CD4-positive, CD25-positive, alpha-beta regulatory T cell (primary cell): ENCODE data around the gene RYK. TPM values are rescaled to one million over a fixed set of nuclear protein-coding genes. Genes with fewer than 3 reads are reported as not detected.

ENCODE experiments used
- ATAC-seq, 2 donors: fragments of 150-1000 bp; cut with Tn5 transposase; one replicate each; pipeline ENCODE4 v1.10.0; 2021; ENCODE audit warnings: low read depth in 2 of 2, moderate number of reproducible peaks in 2 of 2, moderate library complexity in 1 of 2
- DNase-seq, 3 donors: peaks; one replicate each; pipeline versions ENCODE4 v3.0.0 to v3.0.0-alpha.2; 2012 to 2022; ENCODE audit warnings: mixed read lengths in 1 of 3
- H3K27ac ChIP-seq: one replicate; pipeline ENCODE4 v1.7.0; 2013; ENCODE audit warnings: mild to moderate bottlenecking, low read length; ENCODE audit not compliant: insufficient read depth, poor library complexity, severe bottlenecking
- H3K27me3 ChIP-seq: one replicate; pipeline ENCODE4 v1.7.0; 2013; ENCODE audit warnings: low read length; ENCODE audit not compliant: control insufficient read depth, insufficient read depth
- H3K36me3 ChIP-seq: one replicate; pipeline ENCODE4 v1.7.0; 2013; ENCODE audit warnings: mild to moderate bottlenecking, low read length, moderate library complexity; ENCODE audit not compliant: control insufficient read depth, insufficient read depth
- H3K4me1 ChIP-seq: 2 replicates; pipeline ENCODE4 v1.7.0; 2013; ENCODE audit warnings: mild to moderate bottlenecking, low read length; ENCODE audit not compliant: insufficient read depth, control insufficient read depth, poor library complexity, severe bottlenecking
- H3K4me3 ChIP-seq: one replicate; pipeline ENCODE4 v1.7.0; 2013; ENCODE audit warnings: low read depth, mild to moderate bottlenecking, low read length, moderate library complexity
- H3K9me3 ChIP-seq, 2 experiments: 1 replicate in 1 of 2; 2 replicates in 1 of 2; pipeline ENCODE4 v1.7.0; 2013; ENCODE audit warnings: low read length in 2 of 2, mild to moderate bottlenecking in 1 of 2, moderate library complexity in 1 of 2; ENCODE audit not compliant: control insufficient read depth in 2 of 2
- H3K27ac Mint-ChIP-seq, 3 donors: one replicate each; pipeline ENCODE4 v1.8.0; 2020 to 2022; ENCODE audit warnings: mild to moderate bottlenecking in 3 of 3, mixed read lengths in 3 of 3, moderate library complexity in 2 of 3
- H3K27me3 Mint-ChIP-seq: one replicate; pipeline ENCODE4 v1.8.0; 2022; ENCODE audit warnings: mild to moderate bottlenecking, mixed read lengths
- H3K36me3 Mint-ChIP-seq: one replicate; pipeline ENCODE4 v1.8.0; 2020; ENCODE audit warnings: mixed read lengths
- H3K4me1 Mint-ChIP-seq, 4 donors: one replicate each; pipeline ENCODE4 v1.8.0; 2020 to 2022; ENCODE audit warnings: mixed read lengths in 4 of 4, mild to moderate bottlenecking in 1 of 4
- H3K4me3 Mint-ChIP-seq, 4 donors: one replicate each; pipeline ENCODE4 v1.8.0; 2020 to 2022; ENCODE audit warnings: mild to moderate bottlenecking in 4 of 4, mixed read lengths in 4 of 4, moderate library complexity in 3 of 4
- H3K9me3 Mint-ChIP-seq, 7 donors: one replicate each; pipeline ENCODE4 v1.8.0; 2020 to 2022; ENCODE audit warnings: mixed read lengths in 7 of 7, mild to moderate bottlenecking in 3 of 7, moderate library complexity in 2 of 7
- polyA plus RNA-seq, 4 donors: library from polyadenylated mRNA; unstranded; fragments of 300-500 nt; fragmentation: Illumina TruSeq; gene quantifications; one replicate each; pipeline ENCODE4 v1.2.3, GENCODE V29; 2021
- total RNA-seq: library from RNA; stranded (reverse); gene quantifications from one replicate; pipeline ENCODE4 v1.2.3, GENCODE V29; 2022

Gene RYK
- total and polyA plus RNA-seq, 5 donors from 2014 or later, result 5.6 to 35.2 (median 7.1) TPM

- H3K27me3 Mint-ChIP-seq, result peaks cover 17% of the 10 kb centered on the region
- no peaks in the 10 kb centered on the region for H3K36me3 Mint-ChIP-seq
Measured at GRCh38 chr3:134253475-134254226, 3.0 kb upstream of the RYK start.

GRCh38 chr3:134252766-134253165, 2.1 kb upstream of the RYK start:
- peaks cover 14 to 44% (median 27%) of the 10 kb centered on the region in 4 donors for H3K4me1 Mint-ChIP-seq
- H3K4me3 Mint-ChIP-seq, result peak overlapping the region; percentile 39 to 68 (median 62)
- H3K9me3 Mint-ChIP-seq, result peaks cover 0 to 1% (median 0%) of the 10 kb centered on the region in 7 donors
- no peaks in the 10 kb centered on the region for H3K36me3 Mint-ChIP-seq
- ATAC-seq (no peak), DNase-seq (no peak)
- Histone ChIP-seq H3K4me1 (peaks cover 8% of the 10 kb centered on the region), H3K36me3 (no peaks in the 10 kb centered on the region), H3K27me3 (peaks cover 3% of the 10 kb centered on the region), H3K9me3 (no peaks in the 10 kb centered on the region), H3K27ac (no peak overlapping the region), H3K4me3 (no peak overlapping the region)
- peaks cover 14% of the 10 kb centered on the region for H3K27me3 Mint-ChIP-seq
- peak overlapping the region in 2 of 3 donors; percentile 46 to 74 for H3K27ac Mint-ChIP-seq

More at GRCh38 chr3:134253475-134254226, 3.0 kb upstream of the RYK start:
- H3K27me3 ChIP-seq, result peaks cover 3% of the 10 kb centered on the region
- no peak overlapping the region for H3K4me3 ChIP-seq
- Mint-ChIP-seq H3K4me3 (peak overlapping the region; percentile 52 to 65 (median 60)), H3K9me3 (peaks cover 0 to 1% (median 0%) of the 10 kb centered on the region in 7 donors), H3K4me1 (peaks cover 13 to 36% (median 18%) of the 10 kb centered on the region in 4 donors), H3K27ac (peak overlapping the region; percentile 1 to 79 (median 33))
- no peak for ATAC-seq
- peaks cover 8% of the 10 kb centered on the region for H3K4me1 ChIP-seq
- no peaks in the 10 kb centered on the region for H3K9me3 ChIP-seq
- no peaks in the 10 kb centered on the region for H3K36me3 ChIP-seq
- no peak for DNase-seq
- no peak overlapping the region for H3K27ac ChIP-seq

GRCh38 chr3:134251731-134252391, 1.2 kb upstream of the RYK start:
- no peak overlapping the region for H3K4me3 ChIP-seq
- Mint-ChIP-seq H3K27ac (peak overlapping the region in 1 of 3 donors; percentile 10), H3K4me3 (peak overlapping the region; percentile 76 to 83 (median 79)), H3K4me1 (peaks cover 14 to 52% (median 33%) of the 10 kb centered on the region in 4 donors), H3K9me3 (peaks cover 0 to 2% (median 0%) of the 10 kb centered on the region in 7 donors), H3K36me3 (peaks cover 4% of the 10 kb centered on the region), H3K27me3 (peaks cover 14% of the 10 kb centered on the region)
- no peak for ATAC-seq
- H3K4me1 ChIP-seq, result peaks cover 8% of the 10 kb centered on the region
- no peak overlapping the region for H3K27ac ChIP-seq
- H3K36me3 ChIP-seq, result no peaks in the 10 kb centered on the region
- no peaks in the 10 kb centered on the region for H3K9me3 ChIP-seq
- DNase-seq, result no peak
- H3K27me3 ChIP-seq, result peaks cover 3% of the 10 kb centered on the region

- Mint-ChIP-seq H3K4me3 (peak overlapping the region; percentile 90 to 97 (median 94)), H3K36me3 (peaks cover 4% of the 10 kb centered on the region), H3K4me1 (peaks cover 14 to 68% (median 41%) of the 10 kb centered on the region in 4 donors), H3K27me3 (peaks cover 5% of the 10 kb centered on the region), H3K9me3 (peaks cover 0 to 2% (median 0%) of the 10 kb centered on the region in 7 donors), H3K27ac (peak overlapping the region; percentile 91 to 96 (median 94))
- H3K27me3 ChIP-seq, result peaks cover 3% of the 10 kb centered on the region
- no peaks in the 10 kb centered on the region for H3K9me3 ChIP-seq
- H3K27ac ChIP-seq, result peak overlapping the region; percentile 75
- ATAC-seq (peak; percentile 41 to 50), DNase-seq (peak; percentile 35 to 48 (median 44))
- no peaks in the 10 kb centered on the region for H3K36me3 ChIP-seq
- H3K4me1 ChIP-seq, result peaks cover 8% of the 10 kb centered on the region
- peak overlapping the region; percentile 79 for H3K4me3 ChIP-seq
Measured at GRCh38 chr3:134249935-134250716, 533 bp downstream of the RYK start.

GRCh38 chr3:134249296-134249841, 1.3 kb downstream of the RYK start:
- ATAC-seq (no peak), DNase-seq (peak in 1 of 3 donors; percentile 6)
- peaks cover 0 to 2% (median 0%) of the 10 kb centered on the region in 7 donors for H3K9me3 Mint-ChIP-seq
- peaks cover 5% of the 10 kb centered on the region for H3K27me3 Mint-ChIP-seq
- H3K36me3 Mint-ChIP-seq, result peaks cover 4% of the 10 kb centered on the region
- Histone ChIP-seq H3K36me3 (no peaks in the 10 kb centered on the region), H3K27ac (peak overlapping the region; percentile 75), H3K27me3 (no peaks in the 10 kb centered on the region), H3K4me1 (peaks cover 8% of the 10 kb centered on the region), H3K9me3 (no peaks in the 10 kb centered on the region), H3K4me3 (peak overlapping the region; percentile 79)
- peak overlapping the region; percentile 91 to 96 (median 94) for H3K27ac Mint-ChIP-seq
- H3K4me3 Mint-ChIP-seq, result peak overlapping the region; percentile 90 to 97 (median 94)
- H3K4me1 Mint-ChIP-seq, result peaks cover 14 to 76% (median 47%) of the 10 kb centered on the region in 4 donors

GRCh38 chr3:134244921-134245320, 5.7 kb downstream of the RYK start:
- peaks cover 7% of the 10 kb centered on the region for H3K36me3 Mint-ChIP-seq
- Histone ChIP-seq H3K9me3 (no peaks in the 10 kb centered on the region), H3K4me3 (no peak overlapping the region), H3K4me1 (peaks cover 8% of the 10 kb centered on the region), H3K36me3 (no peaks in the 10 kb centered on the region), H3K27ac (no peak overlapping the region), H3K27me3 (no peaks in the 10 kb centered on the region)
- peaks cover 26 to 91% (median 59%) of the 10 kb centered on the region in 4 donors for H3K4me1 Mint-ChIP-seq
- no peaks in the 10 kb centered on the region for H3K27me3 Mint-ChIP-seq
- ATAC-seq (no peak), DNase-seq (no peak)
- H3K4me3 Mint-ChIP-seq, result peak overlapping the region in 2 of 4 donors; percentile 19 to 26
- H3K27ac Mint-ChIP-seq, result peak overlapping the region in 2 of 3 donors; percentile 34 to 50
- H3K9me3 Mint-ChIP-seq, result peaks cover 0 to 2% (median 0%) of the 10 kb centered on the region in 7 donors
